H4 (cell line): Measurements from ENCODE around the gene RSRC1. TPM values are rescaled to one million over a fixed set of nuclear protein-coding genes. Genes with fewer than 3 reads are reported as not detected.
"Not testable (repeated sequence)": the region's sequence is repeated elsewhere in the genome, so short reads cannot be mapped to it uniquely, and the experiment has no call there.

ENCODE experiments used
- DNase-seq: peaks from one replicate; pipeline ENCODE4 v3.0.0-alpha.2; 2015; ENCODE audit warnings: low spot score
- total RNA-seq: library from RNA; depleted of rRNA; stranded (reverse); fragments of >200 nt; shearing (Covaris generic); gene quantifications from 2 replicates; pipeline ENCODE4 v1.2.3, GENCODE V29; 2014

Gene RSRC1
- total RNA-seq, 1 experiment from 2014 or later = 89.7 TPM

DNA sequence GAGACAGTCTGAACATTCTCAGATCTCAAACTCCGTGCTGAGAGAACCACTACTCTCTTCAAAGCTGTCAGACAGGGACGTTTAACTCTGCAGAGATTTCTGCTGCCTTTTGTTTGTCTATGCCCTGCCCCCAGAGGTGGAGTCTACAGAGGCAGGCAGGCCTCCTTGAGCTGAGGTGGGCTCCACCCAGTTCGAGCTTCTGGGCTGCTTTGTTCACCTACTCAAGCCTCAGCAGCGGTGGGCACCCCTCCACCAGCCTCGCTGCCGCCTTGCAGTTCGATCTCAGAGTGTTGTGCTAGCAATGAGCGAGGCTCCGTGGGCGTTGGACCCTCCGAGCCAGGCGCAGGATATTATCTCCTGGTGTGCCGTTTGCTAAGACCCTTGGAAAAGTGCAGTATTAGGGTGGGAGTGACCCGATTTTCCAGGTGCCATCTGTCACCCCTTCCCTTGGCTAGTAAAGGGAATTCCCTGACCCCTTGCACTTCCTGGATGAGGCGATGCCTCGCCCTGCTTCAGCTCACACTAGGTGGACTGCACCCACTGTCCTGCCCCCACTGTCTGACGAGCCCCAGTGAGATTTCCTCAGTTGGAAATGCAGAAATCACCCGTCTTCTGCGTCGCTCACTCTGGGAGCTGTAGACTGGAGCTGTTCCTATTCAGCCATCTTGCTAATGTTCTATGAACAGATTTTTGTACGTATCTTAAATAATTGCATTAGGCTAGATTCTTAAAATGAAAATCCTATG, 220.0 kb downstream of the RSRC1 start:
- not testable (repeated sequence) for DNase-seq

DNA sequence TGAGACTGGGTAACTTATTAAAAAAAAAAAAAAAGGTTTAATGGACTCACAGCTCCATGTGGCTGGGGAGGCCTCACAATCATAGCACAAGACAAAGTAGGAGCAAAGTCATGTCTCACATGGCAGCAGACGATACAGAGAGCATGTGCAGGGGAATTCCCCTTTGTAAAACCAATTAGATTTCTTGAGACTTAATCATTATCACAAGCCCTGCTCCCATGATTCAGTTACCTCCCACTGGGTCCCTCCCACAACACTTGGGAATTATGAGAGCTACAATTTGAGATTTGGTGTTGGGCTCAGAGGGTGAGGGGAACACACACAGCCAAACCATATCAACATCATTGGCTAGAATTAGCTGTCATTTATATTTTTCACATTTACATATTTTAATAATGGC, 221.0 kb downstream of the RSRC1 start:
- no peak for DNase-seq

DNA sequence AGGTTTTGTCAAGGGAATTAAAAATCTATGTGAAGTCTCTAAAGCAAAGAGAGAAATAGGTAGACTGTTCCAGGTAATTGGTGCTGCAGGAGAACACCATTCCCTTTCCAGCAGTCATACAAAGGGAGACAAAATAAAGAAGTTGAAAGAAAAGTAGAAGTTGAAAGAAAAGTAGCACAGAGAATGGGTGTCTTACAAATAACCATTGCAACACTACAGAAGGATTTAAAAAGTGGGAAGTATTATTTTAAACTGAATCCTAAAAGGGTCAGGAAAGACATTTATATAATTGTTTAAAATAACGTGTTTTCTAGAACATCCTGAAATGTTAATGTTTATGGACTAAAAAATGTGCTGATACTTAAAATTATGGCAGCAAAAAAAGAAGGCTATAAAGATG, 223.8 kb downstream of the RSRC1 start:
- DNase-seq = no peak

DNA sequence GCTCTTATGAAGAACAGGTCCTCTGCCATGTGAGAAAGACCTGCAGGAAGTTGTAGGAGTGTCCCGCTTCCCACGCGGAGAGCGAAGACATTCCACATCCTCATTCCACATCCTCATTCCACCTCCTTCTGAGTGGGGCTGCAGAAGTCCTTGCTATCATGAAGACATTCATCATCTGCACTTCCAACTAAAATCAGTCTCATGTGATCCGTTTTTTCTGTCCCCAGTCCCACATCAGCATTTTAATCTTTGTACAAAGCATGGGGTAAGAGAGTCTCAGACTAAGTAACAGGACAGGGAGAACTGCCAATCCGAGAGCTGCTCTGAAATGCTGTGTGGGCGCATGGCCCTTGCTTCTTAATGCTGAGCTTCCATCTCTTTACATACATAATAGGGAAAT, 227.2 kb downstream of the RSRC1 start:
- no peak for DNase-seq

DNA sequence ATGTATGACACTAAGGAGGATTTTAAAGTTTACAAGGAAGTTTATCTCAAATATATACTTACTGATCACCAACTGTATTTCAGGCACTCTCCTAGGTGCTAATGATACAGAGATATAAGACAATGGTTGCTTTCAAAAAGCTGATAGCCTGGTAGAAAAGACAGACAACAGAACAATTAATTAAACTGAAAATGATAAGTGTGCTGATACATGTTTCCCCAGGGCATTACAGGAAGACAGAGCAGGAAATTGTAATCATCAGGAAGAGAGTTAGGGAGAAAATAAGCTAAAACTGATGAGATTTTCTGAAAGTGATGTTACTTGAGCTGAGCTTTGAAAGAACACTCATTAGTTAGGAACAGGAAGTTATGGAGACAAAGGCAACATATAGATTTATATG, 229.7 kb downstream of the RSRC1 start:
- DNase-seq = no peak

DNA sequence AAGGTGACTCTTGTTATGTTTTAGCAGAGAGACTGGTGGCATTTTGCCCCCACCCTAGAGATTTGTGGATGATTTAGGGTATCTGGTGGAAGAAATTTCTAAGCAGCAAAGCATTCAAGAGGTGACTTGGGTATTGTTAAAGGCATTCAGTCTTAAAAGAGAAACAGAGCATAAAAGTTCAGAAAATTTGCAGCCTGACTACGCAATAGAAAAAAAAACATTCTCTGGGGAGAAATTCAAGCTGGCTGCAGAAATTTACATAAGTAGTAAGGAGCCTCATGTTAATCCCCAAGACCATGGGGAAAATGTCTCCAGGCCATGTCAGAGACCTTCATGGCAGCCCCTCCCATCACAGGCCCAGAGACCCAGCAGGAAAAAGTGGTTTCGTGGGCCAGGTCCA, 231.1 kb downstream of the RSRC1 start:
- not testable (repeated sequence) for DNase-seq

DNA sequence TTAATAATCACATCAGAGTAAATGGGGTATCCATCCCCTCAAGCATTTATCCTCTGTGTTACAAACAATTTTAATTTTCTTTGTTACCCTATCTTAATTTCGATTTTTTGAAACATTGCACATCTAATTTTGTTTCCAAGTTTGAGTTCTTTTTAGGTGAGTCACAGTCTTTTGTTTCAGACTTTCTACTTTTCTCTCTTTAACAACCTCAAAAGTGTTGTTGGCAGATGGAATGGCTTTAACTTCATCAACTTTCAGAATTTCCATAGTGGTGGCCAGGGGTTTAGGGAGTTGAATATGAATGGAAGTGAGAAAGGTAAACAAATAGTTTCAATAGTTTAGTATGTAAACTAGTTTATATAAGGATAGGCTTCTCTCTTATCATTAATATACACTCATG, 238.1 kb downstream of the RSRC1 start:
- no peak for DNase-seq

DNA sequence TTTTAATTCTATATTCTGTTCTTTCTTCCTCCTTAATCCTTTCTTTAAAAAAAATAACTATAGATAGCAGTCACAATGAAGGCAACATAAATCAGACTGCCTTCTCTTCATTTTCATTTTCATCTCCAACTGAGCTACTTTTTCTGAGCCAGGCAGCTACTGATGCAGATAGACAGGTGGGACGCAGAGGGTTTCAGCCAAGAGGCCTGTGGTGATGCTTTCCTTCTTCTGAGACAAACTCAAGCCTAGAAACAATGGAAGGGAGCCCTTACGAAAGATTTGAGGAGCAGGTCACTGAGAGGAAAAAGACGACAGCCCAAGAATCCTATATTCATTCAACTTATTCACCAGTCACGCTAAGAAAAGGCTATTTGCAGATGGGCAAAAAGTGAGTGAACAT, 241.1 kb downstream of the RSRC1 start:
- no peak for DNase-seq

DNA sequence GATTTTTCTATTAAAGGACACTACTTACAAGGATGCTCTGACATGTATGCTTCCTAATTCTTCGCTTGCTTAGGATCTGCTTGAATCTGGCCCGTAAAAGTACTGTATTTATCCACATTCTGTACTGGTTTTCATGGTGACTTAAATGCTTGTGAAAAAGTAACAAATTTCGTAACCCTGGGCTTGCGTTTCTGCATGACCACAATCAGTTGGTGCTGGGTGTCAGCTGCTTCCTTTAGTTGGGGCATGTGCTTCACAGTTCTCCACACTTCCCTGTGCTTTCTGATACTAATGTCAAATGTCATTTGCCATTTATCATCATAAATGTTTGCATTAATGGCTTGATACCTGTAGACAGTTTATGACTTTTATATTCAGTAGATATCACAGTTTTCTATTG, 242.7 kb downstream of the RSRC1 start:
- DNase-seq = no peak

DNA sequence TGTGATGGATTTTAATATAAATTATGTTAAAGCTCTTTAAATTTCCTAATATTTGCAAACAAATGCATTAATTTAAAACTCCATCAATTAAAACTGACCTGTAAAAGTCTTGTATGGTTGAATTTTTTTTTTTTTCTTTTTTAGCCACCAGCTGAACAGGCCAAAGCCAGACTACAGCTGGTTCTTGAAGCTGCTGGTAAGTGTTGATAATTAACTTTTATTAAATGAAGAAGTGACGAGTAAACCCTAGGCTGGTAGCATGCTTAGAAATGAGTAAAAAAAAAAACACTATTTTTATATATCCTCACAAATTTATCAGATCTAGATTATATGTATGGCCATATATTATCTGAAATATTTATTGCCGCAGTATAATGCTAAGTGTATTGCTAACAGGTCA, 244.8 kb downstream of the RSRC1 start:
- DNase-seq = no peak

DNA sequence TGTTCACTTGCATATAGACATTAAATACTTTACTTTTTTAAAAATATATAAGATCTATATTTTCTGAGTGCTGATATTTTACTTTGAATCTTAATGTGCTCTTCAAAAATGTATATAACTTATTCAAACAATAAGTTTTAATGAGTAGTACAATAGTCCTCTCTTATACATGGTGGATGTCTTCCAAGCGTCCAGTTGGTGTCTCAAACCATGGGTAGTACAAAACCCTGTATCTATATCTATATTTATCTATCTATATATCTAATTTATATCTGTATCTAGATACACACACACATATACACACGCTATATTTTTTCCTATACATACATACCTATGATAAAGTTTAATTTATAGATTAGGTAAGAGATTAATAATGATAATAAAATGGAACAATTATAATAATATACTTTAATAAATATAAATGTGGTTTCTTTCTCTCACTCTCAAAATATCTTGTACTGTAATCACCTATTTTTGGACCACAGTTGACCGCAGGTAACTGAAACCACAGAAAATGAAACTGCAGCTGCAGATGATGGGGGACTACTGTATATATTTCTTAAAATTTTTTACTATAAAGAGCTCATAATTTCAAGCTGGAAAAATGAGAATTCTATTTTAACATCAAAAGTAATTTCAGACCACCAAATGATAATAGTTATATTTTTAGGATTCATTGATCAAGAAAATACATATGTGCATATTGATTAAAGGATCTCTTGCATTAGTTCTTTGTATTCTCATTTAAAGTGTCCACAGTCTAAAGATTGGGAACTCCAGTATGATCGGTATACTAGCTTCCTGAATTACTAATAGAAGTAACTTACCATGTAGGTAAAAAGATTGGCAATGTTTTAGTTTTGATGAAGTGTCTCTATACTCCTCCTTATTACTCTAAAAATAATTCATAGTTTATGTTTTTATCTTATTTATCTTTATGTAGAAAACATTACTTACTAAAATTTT, 246.0 kb downstream of the RSRC1 start:
- DNase-seq = no peak

DNA sequence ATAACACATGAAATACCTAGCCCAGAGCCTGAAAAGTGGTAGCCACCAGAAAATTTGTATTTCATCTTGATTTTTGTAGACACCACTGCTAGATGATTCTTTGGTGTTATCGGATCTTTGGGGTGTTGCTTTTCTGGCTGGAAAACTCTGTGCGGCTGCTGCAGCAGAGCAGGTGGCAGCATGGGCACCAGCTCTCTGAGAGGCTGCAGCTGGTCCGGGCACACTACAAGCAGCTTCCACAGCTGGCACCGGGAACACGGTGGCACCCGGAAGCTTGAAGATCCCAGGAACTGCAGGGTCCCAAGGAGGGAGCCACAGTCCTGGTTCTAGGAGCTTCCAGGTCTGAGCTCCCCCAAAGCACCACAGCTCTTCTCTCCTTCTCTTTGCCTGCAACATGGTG, 249.4 kb downstream of the RSRC1 start:
- DNase-seq = no peak

DNA sequence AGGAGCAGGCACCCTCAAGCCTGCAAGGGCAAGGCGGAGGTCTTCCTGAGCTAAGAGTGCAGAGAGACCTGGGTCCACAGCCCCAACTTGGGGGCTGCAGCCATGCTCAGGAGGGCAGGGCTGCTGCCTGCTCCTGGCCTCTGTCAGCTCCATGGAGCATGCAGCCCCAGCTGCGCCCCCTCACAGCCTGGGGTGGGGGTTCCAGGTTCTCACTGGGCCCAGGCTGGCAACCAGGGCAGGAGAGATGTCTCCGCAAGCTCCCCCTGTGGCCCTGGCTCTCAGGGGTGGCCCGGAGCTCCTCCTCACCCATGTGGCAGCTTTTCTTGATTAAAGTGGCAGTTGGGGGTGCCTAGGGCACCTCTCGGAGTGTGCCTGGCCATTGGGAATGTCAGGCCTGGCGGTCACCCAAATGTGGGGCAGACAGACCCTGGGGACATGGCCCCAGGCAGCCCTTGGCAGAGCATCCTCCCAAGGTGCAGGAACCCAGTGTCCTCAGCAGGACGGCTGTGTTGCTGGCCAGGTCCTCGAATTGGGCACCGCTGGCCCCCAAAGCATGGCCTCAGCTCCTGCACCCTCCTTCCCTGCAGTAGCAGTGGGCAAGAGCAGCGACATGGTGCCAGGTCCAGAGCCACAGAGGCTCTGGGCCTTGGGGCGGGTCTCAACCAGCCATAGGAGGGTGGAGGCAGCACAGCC, 251.0 kb downstream of the RSRC1 start:
- DNase-seq = no peak

DNA sequence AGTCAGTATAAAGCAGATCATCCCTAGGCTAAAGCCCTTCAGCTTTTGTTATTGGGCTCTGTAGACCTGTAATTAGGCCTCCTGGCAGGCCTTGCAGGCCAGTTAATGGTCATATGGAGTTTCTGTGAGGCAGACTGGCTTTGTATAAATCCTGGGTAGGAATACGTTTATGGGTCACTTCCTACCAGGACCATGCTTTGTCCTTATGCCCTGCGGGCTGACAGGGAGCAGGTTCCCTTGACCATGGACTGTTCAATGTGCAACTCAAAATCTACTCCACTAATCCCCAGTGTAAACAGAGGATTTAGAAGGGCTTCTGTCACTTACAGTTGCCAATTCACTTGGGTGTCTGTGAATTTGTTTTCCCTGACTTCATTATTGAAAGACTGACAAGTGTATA, 258.4 kb downstream of the RSRC1 start:
- no peak for DNase-seq

DNA sequence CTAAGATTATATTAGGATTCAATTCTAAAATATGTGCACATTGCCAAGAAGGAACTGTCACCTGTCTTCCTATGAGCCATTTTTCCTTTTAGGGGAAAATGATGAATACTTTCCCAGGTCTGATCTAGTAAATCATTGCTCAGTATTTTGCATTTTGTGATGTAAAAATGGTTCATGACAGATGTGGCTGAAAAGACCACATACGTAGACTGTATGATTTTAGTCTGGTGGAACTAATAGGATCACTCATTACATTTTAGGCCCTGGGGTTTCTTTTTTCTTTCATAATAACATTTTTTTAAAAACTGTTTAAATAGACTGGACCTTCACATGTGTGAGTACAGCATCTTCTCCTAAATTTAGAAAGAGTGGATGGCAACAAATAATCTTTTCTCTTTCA, 259.4 kb downstream of the RSRC1 start:
- no peak for DNase-seq

DNA sequence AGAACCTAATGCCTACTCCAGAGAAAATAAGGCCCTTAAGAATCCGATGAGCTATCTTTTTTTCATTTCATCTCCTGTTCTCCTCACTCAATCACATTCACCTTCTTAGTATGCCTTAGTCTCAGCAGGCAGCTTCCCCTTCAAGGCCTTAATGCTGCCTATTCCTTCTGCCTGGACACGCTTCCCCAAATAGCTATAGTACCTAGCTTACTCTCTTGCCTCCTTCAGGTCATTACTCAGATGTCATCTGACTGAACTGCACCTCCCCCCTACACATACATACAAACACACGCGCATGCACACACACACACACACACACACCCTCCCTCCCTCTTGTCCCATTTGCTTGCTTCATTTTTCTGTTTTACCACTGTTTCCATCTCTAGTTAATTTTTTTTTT, 269.6 kb downstream of the RSRC1 start:
- no peak for DNase-seq

DNA sequence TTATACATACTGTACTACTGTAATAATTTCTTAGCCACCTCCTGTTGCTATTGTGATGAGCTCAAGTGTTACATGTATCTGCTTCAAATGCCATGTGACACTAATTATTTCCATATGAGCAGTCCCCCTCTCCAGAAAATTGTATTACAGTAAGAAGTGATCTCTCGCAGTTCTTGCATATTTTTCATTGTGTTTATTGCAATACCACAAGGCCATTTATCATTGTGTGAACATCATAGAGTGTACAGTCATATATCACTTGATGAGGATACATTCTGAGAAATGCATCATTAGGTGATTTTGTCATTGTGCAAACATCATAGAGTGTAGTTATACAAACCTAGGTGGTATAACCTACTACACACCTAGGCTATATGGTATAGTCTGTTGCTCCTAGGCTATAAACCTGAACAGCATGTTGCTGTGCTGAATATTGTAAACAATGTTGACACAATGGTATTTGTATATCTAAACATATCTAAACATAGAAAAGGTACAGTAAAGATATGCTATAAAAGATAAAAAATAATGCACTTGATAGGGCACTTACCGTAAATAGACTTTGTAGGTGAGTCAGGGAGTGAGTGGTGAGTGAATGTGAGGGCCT, 271.5 kb downstream of the RSRC1 start:
- no peak for DNase-seq

DNA sequence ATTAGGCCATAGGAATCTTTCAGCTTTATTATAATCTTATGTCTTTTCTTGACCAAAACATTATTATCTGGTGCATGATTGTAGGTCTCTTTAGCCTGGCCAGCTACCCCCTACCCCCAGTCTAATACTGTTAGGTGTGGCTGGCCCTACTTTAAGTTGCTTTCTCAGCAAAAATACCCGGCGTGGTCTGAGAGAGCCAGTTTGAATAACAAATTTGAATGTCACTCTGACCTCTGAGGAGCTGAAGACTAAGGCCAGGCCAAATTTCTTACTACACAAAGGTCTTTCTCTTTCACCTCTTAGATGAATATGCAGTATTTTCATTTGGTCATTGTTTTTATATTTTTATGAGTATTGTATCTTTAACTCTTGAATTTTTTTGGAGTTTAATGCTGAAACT, 272.6 kb downstream of the RSRC1 start:
- no peak for DNase-seq

DNA sequence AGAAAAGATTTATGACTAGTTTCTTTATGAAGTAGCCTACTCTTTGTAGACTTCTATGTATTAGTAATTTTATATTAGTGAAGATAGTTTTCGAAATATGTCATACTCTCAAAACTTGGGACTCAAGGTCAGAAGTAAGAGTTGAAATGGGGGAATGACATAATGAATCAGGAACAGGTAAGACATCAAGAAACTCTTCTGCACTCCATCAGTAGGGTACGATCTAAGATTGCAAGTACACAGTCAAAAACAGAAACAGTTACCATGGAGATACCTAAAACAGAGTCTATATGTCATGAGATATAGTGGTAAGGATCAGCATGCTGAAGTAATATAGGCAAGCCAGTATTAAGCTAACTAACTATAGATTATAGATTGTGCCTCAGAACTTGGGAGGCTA, 274.1 kb downstream of the RSRC1 start:
- DNase-seq = no peak

DNA sequence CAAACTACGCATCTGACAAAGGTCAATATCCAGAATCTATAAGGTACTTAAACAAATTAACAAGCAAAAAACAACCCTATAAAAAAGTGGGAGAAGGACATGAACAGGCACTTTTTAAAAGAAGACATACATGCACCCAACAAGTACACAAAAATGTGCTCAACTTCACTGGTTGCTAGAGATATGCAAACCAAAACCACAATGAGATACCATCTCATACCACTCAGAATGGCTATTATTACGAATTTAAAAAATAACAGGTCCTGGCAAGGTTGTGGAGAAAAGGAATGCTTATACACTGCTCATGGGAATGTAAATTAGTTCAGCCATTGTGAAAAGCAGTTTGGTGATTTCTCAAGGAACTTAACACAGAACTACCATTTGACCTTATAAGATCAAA, 285.5 kb downstream of the RSRC1 start:
- DNase-seq = no peak

DNA sequence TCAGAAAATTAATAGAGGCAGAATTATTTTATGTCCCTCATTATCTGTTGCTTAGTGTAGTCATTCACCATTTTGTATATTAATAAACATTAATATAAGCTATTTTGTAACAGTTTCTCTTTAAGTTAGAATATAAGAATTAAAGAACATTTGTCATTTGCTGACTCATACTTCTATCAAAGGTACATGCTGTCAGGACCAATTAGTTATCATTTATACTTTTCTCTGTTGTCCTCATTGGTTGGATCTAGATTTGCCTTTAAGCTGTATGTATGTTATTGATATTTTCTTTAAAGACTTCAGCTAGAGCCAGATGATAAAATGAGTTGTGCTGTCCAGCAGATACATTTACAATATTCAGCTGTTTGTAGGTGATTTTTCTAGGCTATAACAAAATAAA, 292.7 kb downstream of the RSRC1 start:
- no peak for DNase-seq

DNA sequence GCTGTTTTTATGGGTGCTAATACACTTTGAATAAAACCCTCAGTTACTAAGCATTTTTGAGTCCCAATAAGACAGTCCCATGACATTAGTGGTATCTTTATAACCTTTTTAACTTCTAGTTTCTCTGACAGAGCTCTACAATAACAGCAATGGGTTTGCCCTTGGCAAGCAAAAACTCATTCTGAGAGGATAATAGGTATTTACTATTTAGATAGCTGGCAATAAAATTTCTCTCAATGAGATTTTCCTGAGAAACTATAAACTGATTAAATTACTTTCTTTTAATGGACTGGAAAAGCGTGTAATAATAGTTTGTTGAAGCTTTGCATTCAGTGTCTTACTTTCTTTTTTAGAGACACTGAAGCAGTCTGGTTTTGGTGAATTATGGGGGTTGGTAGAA, 293.1 kb downstream of the RSRC1 start:
- no peak for DNase-seq
